Progenitor cell of endocrine pancreas (in vitro differentiated cells): ENCODE results near the gene ANKS1A. TPM values are rescaled to one million over a fixed set of nuclear protein-coding genes. Genes with fewer than 3 reads are reported as not detected.

Source experiments
- DNase-seq: peaks from one replicate; pipeline ENCODE4 v3.0.0; 2021; ENCODE audit warnings: low spot score; ENCODE audit not compliant: unreplicated experiment
- H3K27ac Mint-ChIP-seq: 2 replicates; pipeline ENCODE4 v1.8.0; 2021; ENCODE audit warnings: mild to moderate bottlenecking, moderate library complexity, mixed read lengths
- H3K27me3 Mint-ChIP-seq: 2 replicates; pipeline ENCODE4 v1.8.0; 2021; ENCODE audit warnings: mixed read lengths
- H3K36me3 Mint-ChIP-seq: 2 replicates; pipeline ENCODE4 v1.8.0; 2022; ENCODE audit warnings: mixed read lengths; ENCODE audit not compliant: insufficient read depth
- H3K4me1 Mint-ChIP-seq: 2 replicates; pipeline ENCODE4 v1.8.0; 2021; ENCODE audit warnings: low read depth, mixed read lengths
- H3K4me3 Mint-ChIP-seq: 2 replicates; pipeline ENCODE4 v1.8.0; 2021; ENCODE audit warnings: low read depth, mild to moderate bottlenecking, moderate library complexity, mixed read lengths
- H3K9me3 Mint-ChIP-seq: 2 replicates; pipeline ENCODE4 v1.8.0; 2021; ENCODE audit warnings: low read depth, mixed read lengths
- CTCF ChIP-seq: fragments of 200-600 bp; sonication (generic); IDR thresholded peaks from one replicate; pipeline ENCODE4 v1.5.0; 2021; ENCODE audit warnings: antibody characterized with exemption, mild to moderate bottlenecking; ENCODE audit not compliant: unreplicated experiment
- total RNA-seq: library from RNA; stranded (reverse); gene quantifications from 2 replicates; pipeline ENCODE4 v1.2.1, GENCODE V29; 2021

Gene ANKS1A
- total RNA-seq, 1 donor from 2014 or later, result 36.4 TPM

- peaks cover 9% of the 10 kb centered on the region for H3K36me3 Mint-ChIP-seq
- H3K27ac Mint-ChIP-seq, result no peak overlapping the region
- no peak for TF ChIP-seq CTCF
- H3K9me3 Mint-ChIP-seq, result no peaks in the 10 kb centered on the region
- H3K4me1 Mint-ChIP-seq, result no peaks in the 10 kb centered on the region
- H3K27me3 Mint-ChIP-seq, result no peaks in the 10 kb centered on the region
- no peak for DNase-seq
- H3K4me3 Mint-ChIP-seq, result no peak overlapping the region
These were observed 174.7 kb downstream of the ANKS1A start for GRCh38 chr6:35063701-35064280.

- H3K36me3 Mint-ChIP-seq, result peaks cover 9% of the 10 kb centered on the region
- H3K4me3 Mint-ChIP-seq, result no peak overlapping the region
- H3K27me3 Mint-ChIP-seq, result no peaks in the 10 kb centered on the region
- no peak for DNase-seq
- no peaks in the 10 kb centered on the region for H3K9me3 Mint-ChIP-seq
- H3K4me1 Mint-ChIP-seq, result no peaks in the 10 kb centered on the region
- no peak for TF ChIP-seq CTCF
- peak overlapping the region; percentile 57 for H3K27ac Mint-ChIP-seq
These were observed 175.2 kb downstream of the ANKS1A start for GRCh38 chr6:35064290-35064689.

- no peak for TF ChIP-seq CTCF
- H3K4me1 Mint-ChIP-seq, result no peaks in the 10 kb centered on the region
- no peaks in the 10 kb centered on the region for H3K9me3 Mint-ChIP-seq
- peaks cover 9% of the 10 kb centered on the region for H3K36me3 Mint-ChIP-seq
- H3K4me3 Mint-ChIP-seq, result no peak overlapping the region
- no peak for DNase-seq
- peak overlapping the region; percentile 62 for H3K27ac Mint-ChIP-seq
- no peaks in the 10 kb centered on the region for H3K27me3 Mint-ChIP-seq
These were observed 175.8 kb downstream of the ANKS1A start for GRCh38 chr6:35064757-35065440.

GRCh38 chr6:35065441-35065800 lies 176.4 kb downstream of the ANKS1A start:
- H3K27ac Mint-ChIP-seq, result no peak overlapping the region
- H3K4me1 Mint-ChIP-seq, result peaks cover 2% of the 10 kb centered on the region
- peaks cover 9% of the 10 kb centered on the region for H3K36me3 Mint-ChIP-seq
- no peak for TF ChIP-seq CTCF
- H3K4me3 Mint-ChIP-seq, result no peak overlapping the region
- H3K27me3 Mint-ChIP-seq, result no peaks in the 10 kb centered on the region
- no peaks in the 10 kb centered on the region for H3K9me3 Mint-ChIP-seq
- DNase-seq, result no peak

- no peak for DNase-seq
- Mint-ChIP-seq H3K27me3 (no peaks in the 10 kb centered on the region), H3K36me3 (peaks cover 12% of the 10 kb centered on the region), H3K27ac (no peak overlapping the region), H3K9me3 (no peaks in the 10 kb centered on the region), H3K4me1 (peaks cover 6% of the 10 kb centered on the region), H3K4me3 (no peak overlapping the region)
- TF ChIP-seq CTCF, result no peak
These were observed 176.8 kb downstream of the ANKS1A start for GRCh38 chr6:35065870-35066269.
